Stimulated activated CD4-positive, alpha-beta T cell treated with anti-CD3 and anti-CD28 coated beads, Interleukin-1b, Interleukin-23, amount 100 ng/mL, for 4 hours (primary cell): ENCODE results near the gene TESMIN.

ENCODE experiments used
- DNase-seq, 2 donors: peaks; one replicate each; pipeline ENCODE4 v3.0.0-alpha.2; 2020; ENCODE audit warnings: low read depth in 2 of 2

Gene TESMIN

GRCh38 chr11:68660066-68660810 is 91.1 kb downstream of the TESMIN start:
- DNase-seq: no peak

GRCh38 chr11:68659158-68659921 is 92.0 kb downstream of the TESMIN start:
- no peak for DNase-seq

- DNase-seq: no peak
Measured at GRCh38 chr11:68658661-68659060, 92.7 kb downstream of the TESMIN start.

GRCh38 chr11:68658097-68658496 is 93.2 kb downstream of the TESMIN start:
- no peak for DNase-seq
